Calu3 (cell line): ENCODE data around the gene NDUFS4. TPM values are rescaled to one million over a fixed set of nuclear protein-coding genes. Genes with fewer than 3 reads are reported as not detected.
"Not testable (repeated sequence)": the region's sequence is repeated elsewhere in the genome, so short reads cannot be mapped to it uniquely, and the experiment has no call there.

Source experiments
- BruUV-seq: library from RNA; stranded (reverse); fragments of 400-500 nt; replicated peaks from 2 replicates; lab custom pipeline; 2021; lab: Mats Ljungman, UMichigan
- CTCF ChIA-PET: fragments of 300-600 bp; sonication (Branson Sonifier 250); formaldehyde crosslinking; loops from one replicate; lab custom pipeline; 2022; ENCODE audit warnings: antibody characterized with exemption; lab: Charles Lee
- DNase-seq: peaks from one replicate; pipeline ENCODE4 v3.0.0; 2022
- H3K27ac Mint-ChIP-seq: one replicate; pipeline ENCODE4 v1.8.0; 2022; ENCODE audit warnings: mixed read lengths; ENCODE audit not compliant: unreplicated experiment
- H3K27me3 Mint-ChIP-seq: one replicate; pipeline ENCODE4 v1.8.0; 2022; ENCODE audit warnings: mixed read lengths; ENCODE audit not compliant: unreplicated experiment
- H3K36me3 Mint-ChIP-seq: one replicate; pipeline ENCODE4 v1.8.0; 2022; ENCODE audit warnings: mild to moderate bottlenecking, moderate library complexity, mixed read lengths; ENCODE audit not compliant: insufficient read depth, unreplicated experiment
- H3K4me1 Mint-ChIP-seq: one replicate; pipeline ENCODE4 v1.8.0; 2022; ENCODE audit warnings: mild to moderate bottlenecking, low read depth, mixed read lengths; ENCODE audit not compliant: unreplicated experiment
- H3K4me3 Mint-ChIP-seq: one replicate; pipeline ENCODE4 v1.8.0; 2022; ENCODE audit warnings: mild to moderate bottlenecking, low read depth, moderate library complexity, mixed read lengths; ENCODE audit not compliant: unreplicated experiment
- H3K9me3 Mint-ChIP-seq: one replicate; pipeline ENCODE4 v1.8.0; 2022; ENCODE audit warnings: low read depth, mixed read lengths; ENCODE audit not compliant: unreplicated experiment
- intact Hi-C: fragments of 100-400 bp; cut with micrococcal nuclease; formaldehyde crosslinking; loops from one replicate; pipeline ENCODE4 v1.10.0; 2022; ENCODE audit not compliant: unreplicated experiment
- total RNA-seq: library from RNA; stranded (reverse); gene quantifications from 2 replicates; pipeline ENCODE4 v1.2.3, GENCODE V29; 2022
- TF ChIP-seq, protein P1 (sequence below): fragments of 200-600 bp; IDR thresholded peaks from one replicate; pipeline ENCODE4 v1.8.0; 2022; ENCODE audit warnings: antibody characterized with exemption; ENCODE audit not compliant: unreplicated experiment

Gene NDUFS4
- total RNA-seq, 1 experiment from 2014 or later = 71.0 TPM

DNA sequence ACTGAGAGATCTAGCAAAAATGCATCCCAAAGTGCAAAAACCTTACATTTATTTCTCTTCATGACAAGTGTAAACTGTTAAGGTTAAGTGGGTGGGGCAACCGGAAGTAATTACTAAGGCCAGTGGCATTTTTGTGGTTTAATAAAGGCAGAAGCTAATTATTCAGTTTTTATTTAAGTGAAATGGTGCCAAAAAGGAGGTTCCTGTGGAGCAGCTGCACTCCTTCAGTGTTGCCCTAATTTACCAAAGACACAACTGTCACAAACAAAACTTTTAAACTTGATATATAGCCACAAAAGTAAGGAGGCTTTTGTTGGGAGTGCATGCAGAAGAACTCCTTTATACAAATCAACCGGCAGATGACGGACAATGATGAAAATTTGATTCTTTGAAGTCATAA lies 81.6 kb downstream of the NDUFS4 start:
- CTCF ChIA-PET = no interaction called here
- H3K4me1 Mint-ChIP-seq = peaks cover 9% of the 10 kb centered on the region

DNA sequence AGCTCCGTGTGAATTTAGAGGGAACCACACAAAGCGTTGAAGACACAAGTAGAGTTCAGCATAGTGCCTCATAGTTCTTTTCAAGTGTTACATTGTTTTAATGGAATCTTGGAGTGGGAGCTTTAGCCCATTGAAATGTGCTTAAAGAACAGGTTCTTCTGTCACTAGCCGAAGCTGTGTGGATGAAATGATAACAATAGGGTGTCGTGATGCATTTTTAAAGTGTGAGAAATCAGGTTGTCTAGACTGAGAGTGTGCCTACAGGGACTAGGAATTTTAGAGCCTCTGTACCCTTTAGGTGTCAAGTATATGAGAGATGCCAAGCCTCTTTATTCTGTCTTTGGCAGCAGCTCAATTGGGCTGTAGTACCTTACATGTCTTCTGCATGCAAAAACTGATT lies 83.0 kb downstream of the NDUFS4 start:
- CTCF ChIA-PET = no interaction called here
- H3K4me1 Mint-ChIP-seq = peaks cover 9% of the 10 kb centered on the region

More for the DNA sequence above, 81.6 kb downstream of the NDUFS4 start:
- peak; percentile 22 for DNase-seq
- Mint-ChIP-seq H3K9me3 (no peaks in the 10 kb centered on the region), H3K4me3 (no peak overlapping the region), H3K27me3 (no peaks in the 10 kb centered on the region), H3K27ac (no peak overlapping the region), H3K36me3 (no peaks in the 10 kb centered on the region)
- BruUV-seq = no TSS peak
- intact Hi-C loops = no loop called here
- TF ChIP-seq, protein P1, sequence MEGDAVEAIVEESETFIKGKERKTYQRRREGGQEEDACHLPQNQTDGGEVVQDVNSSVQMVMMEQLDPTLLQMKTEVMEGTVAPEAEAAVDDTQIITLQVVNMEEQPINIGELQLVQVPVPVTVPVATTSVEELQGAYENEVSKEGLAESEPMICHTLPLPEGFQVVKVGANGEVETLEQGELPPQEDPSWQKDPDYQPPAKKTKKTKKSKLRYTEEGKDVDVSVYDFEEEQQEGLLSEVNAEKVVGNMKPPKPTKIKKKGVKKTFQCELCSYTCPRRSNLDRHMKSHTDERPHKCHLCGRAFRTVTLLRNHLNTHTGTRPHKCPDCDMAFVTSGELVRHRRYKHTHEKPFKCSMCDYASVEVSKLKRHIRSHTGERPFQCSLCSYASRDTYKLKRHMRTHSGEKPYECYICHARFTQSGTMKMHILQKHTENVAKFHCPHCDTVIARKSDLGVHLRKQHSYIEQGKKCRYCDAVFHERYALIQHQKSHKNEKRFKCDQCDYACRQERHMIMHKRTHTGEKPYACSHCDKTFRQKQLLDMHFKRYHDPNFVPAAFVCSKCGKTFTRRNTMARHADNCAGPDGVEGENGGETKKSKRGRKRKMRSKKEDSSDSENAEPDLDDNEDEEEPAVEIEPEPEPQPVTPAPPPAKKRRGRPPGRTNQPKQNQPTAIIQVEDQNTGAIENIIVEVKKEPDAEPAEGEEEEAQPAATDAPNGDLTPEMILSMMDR = no peak

DNA sequence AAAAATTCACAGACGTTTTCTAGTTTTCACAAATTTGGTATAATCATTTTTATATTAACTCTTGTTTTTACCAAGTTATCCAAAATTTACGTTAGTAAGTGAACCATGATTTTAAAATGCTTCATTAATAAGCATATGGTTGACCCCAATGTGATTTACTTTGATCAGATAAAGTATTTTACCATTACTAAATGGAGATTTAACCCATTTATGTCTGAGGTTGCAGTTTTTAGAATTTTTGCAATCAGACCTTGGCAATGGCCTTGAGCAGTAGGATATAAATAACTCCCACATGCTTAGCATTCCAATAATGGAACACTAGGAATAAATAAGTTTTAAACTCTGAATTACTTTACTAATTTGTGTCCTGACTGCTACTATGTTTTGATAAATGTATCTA lies 84.6 kb downstream of the NDUFS4 start:
- CTCF ChIA-PET = no interaction called here

More for the DNA sequence above, 83.0 kb downstream of the NDUFS4 start:
- no peaks in the 10 kb centered on the region for H3K27me3 Mint-ChIP-seq
- TF ChIP-seq, protein P1 = no peak
- no peaks in the 10 kb centered on the region for H3K9me3 Mint-ChIP-seq
- no peak for DNase-seq
- intact Hi-C loops = no loop called here
- H3K27ac Mint-ChIP-seq = no peak overlapping the region
- H3K4me3 Mint-ChIP-seq = no peak overlapping the region
- H3K36me3 Mint-ChIP-seq = no peaks in the 10 kb centered on the region
- BruUV-seq = no TSS peak

DNA sequence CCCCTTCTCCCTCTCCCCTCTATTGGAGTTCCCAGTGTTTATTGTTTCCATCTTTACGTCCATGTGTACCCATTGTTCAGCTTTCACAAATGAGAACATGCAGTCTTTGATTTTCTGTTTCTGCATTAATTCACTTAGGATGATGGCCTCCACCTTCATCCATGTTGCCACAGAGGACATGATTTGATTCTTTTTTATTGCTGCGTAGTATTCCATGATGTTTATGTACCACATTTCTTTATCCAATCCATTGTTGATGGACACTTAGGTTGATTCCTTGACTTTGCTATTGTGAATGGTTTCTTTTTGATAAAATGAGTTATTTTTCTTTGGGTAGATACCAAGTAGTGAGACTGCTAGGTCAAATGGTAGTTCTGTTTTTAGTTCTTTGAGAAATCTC lies 88.9 kb downstream of the NDUFS4 start:
- Mint-ChIP-seq H3K4me1 (no peaks in the 10 kb centered on the region), H3K36me3 (peaks cover 5% of the 10 kb centered on the region), H3K4me3 (no peak overlapping the region), H3K27ac (no peak overlapping the region), H3K9me3 (peaks cover 5% of the 10 kb centered on the region), H3K27me3 (no peaks in the 10 kb centered on the region)
- no TSS peak for BruUV-seq
- CTCF ChIA-PET = no interaction called here
- DNase-seq = no peak
- intact Hi-C loops = no loop called here
- TF ChIP-seq, protein P1 = no peak

More for the DNA sequence above, 84.6 kb downstream of the NDUFS4 start:
- TF ChIP-seq, protein P1 = no peak
- Mint-ChIP-seq H3K27ac (no peak overlapping the region), H3K4me1 (peaks cover 9% of the 10 kb centered on the region), H3K27me3 (no peaks in the 10 kb centered on the region), H3K9me3 (peaks cover 5% of the 10 kb centered on the region), H3K36me3 (peaks cover 5% of the 10 kb centered on the region), H3K4me3 (no peak overlapping the region)
- no peak for DNase-seq
- no TSS peak for BruUV-seq
- intact Hi-C loops = no loop called here

DNA sequence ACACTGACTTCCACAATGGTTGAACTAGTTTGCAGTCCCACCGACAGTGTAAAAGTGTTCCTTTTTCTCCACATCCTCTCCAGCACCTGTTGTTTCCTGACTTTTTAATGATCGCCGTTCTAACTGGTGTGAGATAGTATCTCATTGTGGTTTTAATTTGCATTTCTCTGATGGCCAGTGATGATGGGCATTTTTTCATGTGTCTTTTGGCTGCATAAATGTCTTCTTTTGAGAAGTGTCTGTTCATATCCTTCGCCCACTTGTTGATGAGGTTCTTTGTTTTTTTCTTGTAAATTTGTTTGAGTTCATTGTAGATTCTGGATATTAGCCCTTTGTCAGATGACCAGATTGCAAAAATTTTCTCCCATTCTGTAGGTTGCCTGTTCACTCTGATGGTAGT lies 100.1 kb downstream of the NDUFS4 start:
- CTCF ChIA-PET, BruUV-seq: not testable (repeated sequence)

DNA sequence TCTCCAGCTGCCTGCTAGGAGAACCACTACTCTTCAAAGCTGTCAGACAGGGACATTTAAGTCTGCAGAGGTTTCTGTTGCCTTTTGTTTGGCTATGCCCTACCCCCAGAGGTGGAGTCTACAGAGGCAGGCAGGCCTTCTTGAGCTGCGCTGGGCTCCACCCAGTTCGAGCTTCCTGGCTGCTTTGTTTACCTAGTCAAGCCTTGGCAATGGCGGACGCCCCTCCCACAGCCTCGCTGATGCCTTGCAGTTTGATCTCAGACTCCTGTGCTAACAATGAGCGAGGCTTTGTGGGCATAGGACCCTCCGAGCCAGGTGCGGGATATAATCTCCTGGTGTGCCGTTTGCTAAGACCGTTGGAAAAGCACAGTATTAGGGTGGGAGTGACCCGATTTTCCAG lies 104.9 kb downstream of the NDUFS4 start:
- H3K4me3 Mint-ChIP-seq, H3K36me3 Mint-ChIP-seq, DNase-seq, H3K4me1 Mint-ChIP-seq, BruUV-seq, intact Hi-C loops, H3K9me3 Mint-ChIP-seq, H3K27ac Mint-ChIP-seq, H3K27me3 Mint-ChIP-seq, CTCF ChIA-PET: not testable (repeated sequence)

More for the DNA sequence above, 100.1 kb downstream of the NDUFS4 start:
- H3K4me1 Mint-ChIP-seq, H3K36me3 Mint-ChIP-seq, H3K27ac Mint-ChIP-seq, H3K4me3 Mint-ChIP-seq, intact Hi-C loops, H3K27me3 Mint-ChIP-seq, H3K9me3 Mint-ChIP-seq, DNase-seq: not testable (repeated sequence)
